GM23248 (cell line): ENCODE results near the gene LCA5L.

ENCODE experiments used
- EZH2 ChIP-seq: fragments of 200-600 bp; sonication (generic); IDR thresholded peaks from 2 replicates; pipeline ENCODE4 v1.6.1; 2018; ENCODE audit warnings: antibody characterized with exemption, mild to moderate bottlenecking; ENCODE audit not compliant: insufficient read depth, poor library complexity, severe bottlenecking
- EZH2phosphoT487 ChIP-seq: fragments of 200-600 bp; sonication (generic); IDR thresholded peaks from 2 replicates; pipeline ENCODE4 v1.6.1; 2018; ENCODE audit warnings: antibody characterized with exemption, moderate library complexity, mild to moderate bottlenecking, low read depth; ENCODE audit not compliant: insufficient read depth

GRCh38 chr21:39441502-39442475 lies 3.8 kb downstream of the LCA5L start:
- TF ChIP-seq EZH2phosphoT487, result no peak
- no peak for TF ChIP-seq EZH2
